ENCODE results near the gene GPX2. TPM values are rescaled to one million over a fixed set of nuclear protein-coding genes. Genes with fewer than 3 reads are reported as not detected.

The GPX2 gene
- total RNA-seq, 3 donors from 2014 or later = 171 to 590 (median 288) TPM

GRCh38 chr14:64906022-64906421 lies 36.5 kb downstream of the GPX2 start:
- DNase-seq (no peak), ATAC-seq (no peak)
- TF ChIP-seq CTCF (IDR thresholded peaks at IDR 0.05) = no peak
- H3K9me3 ChIP-seq = no peaks in the 10 kb centered on the region
- H3K36me3 ChIP-seq (ENCODE audit: low read depth) = no peaks in the 10 kb centered on the region
- no peaks in the 10 kb centered on the region for H3K4me1 ChIP-seq (ENCODE audit: low read depth)
- H3K4me3 ChIP-seq = no peak overlapping the region
- intact Hi-C loops (cut with DNase I, micrococcal nuclease) = no loop called here

- no peaks in the 10 kb centered on the region for H3K36me3 ChIP-seq (ENCODE audit: low read depth)
- no peak overlapping the region for H3K4me3 ChIP-seq
- TF ChIP-seq CTCF (IDR thresholded peaks at IDR 0.05) = no peak
- no peaks in the 10 kb centered on the region for H3K4me1 ChIP-seq (ENCODE audit: low read depth)
- intact Hi-C loops (cut with DNase I, micrococcal nuclease) = loop anchor here in 1 of 2 donors (10.0 kb wide), 1 partner anchor 75 kb away; no protein-coding TSS in a partner anchor
- DNase-seq = no peak
- no peak for ATAC-seq
- H3K9me3 ChIP-seq = no peaks in the 10 kb centered on the region
Measured at GRCh38 chr14:64899958-64900357, 42.6 kb downstream of the GPX2 start.

GRCh38 chr14:64891839-64892375 lies 50.6 kb downstream of the GPX2 start:
- TF ChIP-seq CTCF (IDR thresholded peaks at IDR 0.05) = no peak
- Histone ChIP-seq H3K9me3 (no peaks in the 10 kb centered on the region), H3K4me1 (ENCODE audit: low read depth) (no peaks in the 10 kb centered on the region), H3K4me3 (no peak overlapping the region), H3K36me3 (ENCODE audit: low read depth) (no peaks in the 10 kb centered on the region)
- intact Hi-C loops (cut with DNase I, micrococcal nuclease) = loop anchor here in 1 of 2 donors (10.0 kb wide), 1 partner anchor 67 kb away; no protein-coding TSS in a partner anchor
- DNase-seq (peak in 1 of 3 donors; percentile 67), ATAC-seq (peak; percentile 78)

GRCh38 chr14:64891173-64891838 lies 51.2 kb downstream of the GPX2 start:
- intact Hi-C loops (cut with DNase I, micrococcal nuclease) = loop anchor here in 1 of 2 donors (10.0 kb wide), 1 partner anchor 67 kb away; no protein-coding TSS in a partner anchor
- H3K9me3 ChIP-seq = no peaks in the 10 kb centered on the region
- H3K36me3 ChIP-seq (ENCODE audit: low read depth) = no peaks in the 10 kb centered on the region
- no peak for TF ChIP-seq CTCF (IDR thresholded peaks at IDR 0.05)
- DNase-seq = no peak
- ATAC-seq = no peak
- H3K4me3 ChIP-seq = no peak overlapping the region
- no peaks in the 10 kb centered on the region for H3K4me1 ChIP-seq (ENCODE audit: low read depth)

- H3K36me3 ChIP-seq (ENCODE audit: low read depth) = no peaks in the 10 kb centered on the region
- TF ChIP-seq CTCF (IDR thresholded peaks at IDR 0.05) = no peak
- no peak for ATAC-seq
Measured at GRCh38 chr14:64889352-64889751, 53.2 kb downstream of the GPX2 start.

More at GRCh38 chr14:64889352-64889751, 53.2 kb downstream of the GPX2 start:
- intact Hi-C loops (cut with DNase I, micrococcal nuclease) = loop anchor here in 1 of 2 donors (10.0 kb wide), 1 partner anchor 65 kb away; no protein-coding TSS in a partner anchor
- no peak for DNase-seq
- H3K4me3 ChIP-seq = no peak overlapping the region
- H3K4me1 ChIP-seq (ENCODE audit: low read depth) = no peaks in the 10 kb centered on the region
- H3K9me3 ChIP-seq = no peaks in the 10 kb centered on the region

Other genes with a start within 250 kb of the GPX2 start
- gene PLEKHG3, start 238.3 kb downstream of the GPX2 start, total RNA-seq = 10 to 100 TPM; 72.0 to 96.6 (median 91.4) TPM
- gene SPTB, start 62.8 kb downstream of the GPX2 start, total RNA-seq = 1 to 10 TPM in 1 of 3 donors, under 1 TPM in 2; 0.35 to 1.4 (median 0.51) TPM
- gene CHURC1, start 28.3 kb downstream of the GPX2 start, total RNA-seq = 10 to 100 TPM; 52.4 to 66.5 (median 65.4) TPM
- 10 to 100 TPM; 21.2 to 46.1 (median 24.0) TPM for gene RAB15, start 29.6 kb upstream of the GPX2 start, total RNA-seq
- gene FNTB, start 44.1 kb upstream of the GPX2 start, total RNA-seq = 10 to 100 TPM; 14.5 to 18.3 (median 14.5) TPM
- gene MAX, start 159.8 kb upstream of the GPX2 start, total RNA-seq = 100 to 1,000 TPM; 129 to 153 (median 147) TPM